Rectal smooth muscle tissue (tissue), 1 donor: ENCODE data around the gene NR4A1.

Experiments used
- H3K27ac ChIP-seq: one replicate; pipeline ENCODE4 v1.7.0; 2013; ENCODE audit warnings: low read depth, low read length, inconsistent platforms
- H3K27me3 ChIP-seq: one replicate; pipeline ENCODE4 v1.7.0; 2013; ENCODE audit warnings: low read length; ENCODE audit not compliant: control insufficient read depth, insufficient read depth
- H3K36me3 ChIP-seq: one replicate; pipeline ENCODE4 v1.7.0; 2013; ENCODE audit warnings: low read length; ENCODE audit not compliant: control insufficient read depth, insufficient read depth
- H3K4me1 ChIP-seq: one replicate; pipeline ENCODE4 v1.7.0; 2013; ENCODE audit warnings: low read length; ENCODE audit not compliant: control insufficient read depth, insufficient read depth
- H3K4me3 ChIP-seq: one replicate; pipeline ENCODE4 v1.7.0; 2013; ENCODE audit warnings: low read length
- H3K9ac ChIP-seq: one replicate; pipeline ENCODE4 v1.7.0; 2013; ENCODE audit warnings: low read length

The NR4A1 gene

DNA sequence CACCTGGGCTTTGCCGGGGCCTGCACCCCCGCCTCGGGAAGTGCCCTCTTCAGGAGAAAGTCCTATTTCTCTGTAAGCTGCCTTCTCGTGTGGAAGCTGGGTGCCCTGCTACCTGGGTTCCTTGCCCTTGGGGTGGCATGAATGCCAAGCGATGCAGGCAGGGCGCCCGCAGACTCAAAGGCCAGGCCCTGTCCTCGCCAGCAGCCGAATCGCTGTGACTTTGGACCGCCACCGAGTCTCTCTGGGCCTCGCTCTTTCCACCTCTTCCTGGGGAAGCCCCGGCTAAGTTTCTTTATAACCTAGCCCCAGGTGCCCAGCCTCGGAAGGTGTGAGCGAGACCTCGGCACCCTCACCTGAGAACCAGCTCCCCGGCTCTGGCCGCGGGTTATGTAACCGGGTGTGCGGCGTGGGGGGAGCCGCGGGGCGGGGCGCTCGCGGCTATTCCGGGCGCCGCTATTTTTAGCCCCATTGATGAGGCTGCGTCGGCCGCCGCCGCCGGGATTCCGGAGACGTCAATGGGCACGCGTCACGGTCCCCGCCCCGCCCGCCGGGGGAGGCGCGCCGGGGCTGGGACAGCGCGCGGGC is 14.6 kb upstream of the NR4A1 start:
- Histone ChIP-seq H3K9ac (no peak overlapping the region), H3K36me3 (no peaks in the 10 kb centered on the region), H3K27ac (peak overlapping the region; percentile 81), H3K4me3 (peak overlapping the region; percentile 61), H3K4me1 (peaks cover 20% of the 10 kb centered on the region), H3K27me3 (no peaks in the 10 kb centered on the region)

GRCh38 chr12:52037248-52037861 is 13.9 kb upstream of the NR4A1 start:
- H3K4me1 ChIP-seq, result peaks cover 15% of the 10 kb centered on the region
- no peaks in the 10 kb centered on the region for H3K36me3 ChIP-seq
- H3K27ac ChIP-seq, result peak overlapping the region; percentile 77
- H3K4me3 ChIP-seq, result peak overlapping the region; percentile 70
- no peaks in the 10 kb centered on the region for H3K27me3 ChIP-seq
- peak overlapping the region; percentile 53 for H3K9ac ChIP-seq

DNA sequence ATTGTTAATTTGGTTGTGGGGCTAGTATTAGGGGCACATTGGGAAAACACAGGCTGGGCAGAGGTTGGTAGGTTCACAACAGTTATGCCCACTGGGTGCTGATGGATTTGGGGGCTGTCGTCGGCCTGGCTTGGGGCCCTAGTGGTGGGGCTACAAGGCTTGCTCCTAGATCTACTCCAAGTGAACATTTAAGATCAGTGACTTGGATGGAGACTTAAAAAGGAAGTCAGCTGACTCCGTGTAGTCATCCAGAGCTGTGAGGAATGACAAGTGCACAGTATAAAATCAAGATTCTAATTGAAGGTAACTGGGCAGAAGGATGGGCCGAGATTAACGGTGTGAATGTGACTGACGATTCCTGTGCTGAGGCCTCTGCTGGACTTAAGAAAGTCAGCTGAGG is 12.8 kb upstream of the NR4A1 start:
- Histone ChIP-seq H3K4me1 (peaks cover 15% of the 10 kb centered on the region), H3K4me3 (peak overlapping the region; percentile 17), H3K36me3 (no peaks in the 10 kb centered on the region), H3K27me3 (no peaks in the 10 kb centered on the region), H3K27ac (peak overlapping the region; percentile 59), H3K9ac (no peak overlapping the region)

- Histone ChIP-seq H3K4me1 (peaks cover 32% of the 10 kb centered on the region), H3K9ac (no peak overlapping the region), H3K36me3 (no peaks in the 10 kb centered on the region), H3K27ac (no peak overlapping the region), H3K4me3 (no peak overlapping the region), H3K27me3 (no peaks in the 10 kb centered on the region)
These were observed 10.2 kb upstream of the NR4A1 start for GRCh38 chr12:52041035-52041434.

GRCh38 chr12:52041695-52042123 is 9.5 kb upstream of the NR4A1 start:
- Histone ChIP-seq H3K9ac (no peak overlapping the region), H3K27ac (no peak overlapping the region), H3K36me3 (no peaks in the 10 kb centered on the region), H3K4me3 (no peak overlapping the region), H3K27me3 (no peaks in the 10 kb centered on the region), H3K4me1 (peaks cover 30% of the 10 kb centered on the region)

DNA sequence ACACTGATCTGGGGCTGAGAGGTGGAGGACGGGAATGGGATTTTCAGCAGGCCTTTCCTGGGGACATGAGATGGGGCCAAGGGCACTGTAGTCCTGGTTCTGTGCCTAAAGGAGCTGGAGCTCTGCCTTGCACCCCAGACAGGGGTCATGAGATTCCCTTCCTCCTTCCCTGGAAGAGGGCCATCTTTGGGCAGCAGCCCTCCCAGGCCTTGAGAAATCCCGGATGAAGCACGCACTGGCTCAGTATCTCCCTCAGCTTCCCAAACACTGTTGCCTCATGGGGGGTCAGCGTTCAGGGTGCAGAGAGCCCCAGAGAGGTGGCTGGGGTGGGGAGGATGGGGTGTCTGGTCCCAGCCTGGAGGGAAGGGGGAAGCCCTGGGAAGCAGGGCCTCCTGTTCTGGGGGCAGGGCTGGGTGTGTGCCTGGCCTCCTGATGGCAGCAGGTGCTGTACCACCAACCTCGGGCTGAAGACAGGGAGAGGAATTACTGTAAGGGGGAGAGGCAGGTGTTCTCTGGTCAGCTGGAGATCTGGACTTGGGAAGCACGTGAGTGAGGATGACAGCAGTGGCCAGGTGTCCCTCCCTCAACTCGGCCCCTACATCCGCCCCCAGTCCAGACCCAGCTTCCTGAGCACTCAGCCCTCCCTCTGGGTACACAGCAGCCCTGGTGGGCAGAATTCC is 8.4 kb upstream of the NR4A1 start:
- H3K27me3 ChIP-seq, result no peaks in the 10 kb centered on the region
- no peak overlapping the region for H3K9ac ChIP-seq
- no peak overlapping the region for H3K4me3 ChIP-seq
- H3K4me1 ChIP-seq, result peaks cover 30% of the 10 kb centered on the region
- no peaks in the 10 kb centered on the region for H3K36me3 ChIP-seq
- H3K27ac ChIP-seq, result peak overlapping the region; percentile 72

DNA sequence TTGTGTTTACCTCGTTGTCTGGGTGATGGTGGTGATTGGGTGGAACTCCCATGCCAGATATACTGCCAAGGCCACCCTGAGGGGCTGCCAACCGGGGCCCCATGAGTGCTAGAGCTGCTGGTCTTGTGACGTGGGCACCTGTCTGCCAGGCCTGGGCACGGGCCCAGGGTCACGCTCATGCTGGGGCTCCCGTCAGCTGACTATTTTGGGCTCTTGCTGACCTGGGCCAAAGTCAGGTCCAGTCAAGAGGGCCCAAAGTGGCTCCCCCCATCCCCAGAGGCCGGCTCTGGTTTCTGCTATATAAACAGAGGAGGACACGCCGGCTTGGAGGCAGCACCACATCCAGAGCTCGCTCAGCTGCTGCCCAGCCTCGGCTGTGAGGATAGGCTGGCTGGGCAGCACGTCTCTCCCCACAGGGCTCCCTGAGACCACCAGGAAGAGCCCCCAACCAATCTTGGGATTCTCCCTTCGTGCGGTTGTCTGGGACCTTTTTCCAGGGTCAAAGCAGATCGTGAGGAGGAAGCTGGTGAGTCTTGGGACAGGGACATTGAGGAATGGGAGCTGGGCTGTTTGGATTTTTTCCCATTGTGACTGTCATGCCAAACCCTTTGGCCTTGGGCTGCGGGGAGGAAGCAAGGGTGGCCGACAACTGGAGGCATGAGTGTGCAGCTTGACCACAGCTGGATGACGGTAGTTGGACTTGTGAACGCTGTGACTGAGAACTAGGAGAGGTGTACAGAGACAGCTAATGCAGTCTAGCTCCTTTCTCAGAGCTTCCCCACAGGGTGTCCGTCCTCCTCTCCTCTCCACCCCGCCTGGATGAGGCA is 7.6 kb upstream of the NR4A1 start:
- peak overlapping the region; percentile 72 for H3K27ac ChIP-seq
- peak overlapping the region; percentile 24 for H3K9ac ChIP-seq
- H3K4me1 ChIP-seq, result peaks cover 26% of the 10 kb centered on the region
- H3K4me3 ChIP-seq, result no peak overlapping the region
- no peaks in the 10 kb centered on the region for H3K27me3 ChIP-seq
- H3K36me3 ChIP-seq, result no peaks in the 10 kb centered on the region

- peaks cover 25% of the 10 kb centered on the region for H3K4me1 ChIP-seq
- H3K36me3 ChIP-seq, result no peaks in the 10 kb centered on the region
- H3K4me3 ChIP-seq, result no peak overlapping the region
These were observed 6.8 kb upstream of the NR4A1 start for GRCh38 chr12:52044292-52044983.

DNA sequence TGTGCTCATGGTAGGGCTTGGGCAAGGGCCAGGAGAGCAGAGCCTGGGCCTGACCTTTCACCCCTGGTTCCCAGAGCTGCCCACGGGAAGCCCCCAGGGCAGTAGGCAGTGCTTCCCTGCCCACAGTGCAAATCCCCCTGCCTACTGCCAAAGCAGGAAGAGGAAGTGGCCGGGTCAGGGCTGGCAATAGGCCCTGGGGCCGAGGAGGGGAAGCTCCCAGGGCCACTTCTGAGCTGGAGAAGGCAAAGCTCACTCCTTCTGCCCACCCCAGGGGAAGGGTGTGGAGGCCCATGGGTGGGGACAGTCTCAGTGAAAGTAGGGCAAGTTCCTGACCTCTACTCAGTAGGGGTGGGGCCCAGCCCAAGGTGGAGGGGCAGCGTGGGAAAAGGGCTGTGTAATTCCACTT is 5.4 kb upstream of the NR4A1 start:
- peak overlapping the region; percentile 12 for H3K27ac ChIP-seq
- H3K27me3 ChIP-seq, result no peaks in the 10 kb centered on the region
- H3K4me3 ChIP-seq, result no peak overlapping the region
- no peak overlapping the region for H3K9ac ChIP-seq
- H3K36me3 ChIP-seq, result no peaks in the 10 kb centered on the region
- peaks cover 32% of the 10 kb centered on the region for H3K4me1 ChIP-seq

More at GRCh38 chr12:52044292-52044983, 6.8 kb upstream of the NR4A1 start:
- peak overlapping the region; percentile 72 for H3K27ac ChIP-seq
- no peaks in the 10 kb centered on the region for H3K27me3 ChIP-seq
- H3K9ac ChIP-seq, result no peak overlapping the region

GRCh38 chr12:52046859-52047258 is 4.4 kb upstream of the NR4A1 start:
- H3K4me3 ChIP-seq, result no peak overlapping the region
- H3K27ac ChIP-seq, result no peak overlapping the region
- H3K27me3 ChIP-seq, result no peaks in the 10 kb centered on the region
- no peaks in the 10 kb centered on the region for H3K36me3 ChIP-seq
- no peak overlapping the region for H3K9ac ChIP-seq
- H3K4me1 ChIP-seq, result peaks cover 37% of the 10 kb centered on the region

DNA sequence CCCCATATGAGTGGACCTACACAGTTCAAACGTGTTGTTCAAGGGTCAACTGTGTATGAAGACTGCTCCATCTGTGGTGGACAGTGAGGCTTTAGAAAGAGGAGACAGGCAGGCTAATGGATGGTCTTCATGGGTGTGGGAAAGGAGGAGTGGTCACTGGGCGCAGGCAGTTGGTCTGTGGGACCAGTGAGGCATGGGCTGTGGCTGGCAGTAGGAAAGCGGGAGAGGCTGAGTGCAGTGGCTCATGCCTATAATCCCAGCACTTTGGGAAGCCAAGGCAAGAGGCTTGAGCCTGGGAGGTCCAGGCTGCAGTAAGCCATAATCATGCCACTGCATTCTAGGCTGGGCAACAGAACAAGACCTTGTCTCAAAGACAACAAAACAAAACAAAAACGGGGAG is 2.0 kb upstream of the NR4A1 start:
- Histone ChIP-seq H3K27ac (no peak overlapping the region), H3K36me3 (no peaks in the 10 kb centered on the region), H3K4me3 (no peak overlapping the region), H3K9ac (no peak overlapping the region), H3K4me1 (peaks cover 31% of the 10 kb centered on the region), H3K27me3 (no peaks in the 10 kb centered on the region)

DNA sequence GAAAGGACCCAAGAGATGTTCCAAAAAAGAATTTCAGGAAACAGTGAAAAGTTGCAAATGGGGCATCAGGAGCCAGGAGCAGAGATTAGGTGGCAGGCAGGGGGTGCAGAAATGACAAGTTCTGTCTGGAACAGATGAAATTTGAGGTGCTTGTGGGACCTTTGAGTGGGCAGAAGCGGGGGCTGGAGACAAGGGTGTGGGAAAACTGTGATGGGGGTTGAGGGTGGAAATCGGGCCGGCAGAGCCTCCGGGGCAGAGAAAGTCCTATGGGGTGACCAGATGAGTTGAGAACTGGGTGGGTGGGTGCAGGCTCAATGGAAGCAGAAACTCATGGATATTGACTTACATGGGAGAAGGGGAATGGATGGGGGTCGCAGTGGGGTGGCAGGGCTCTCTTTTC is 1.6 kb upstream of the NR4A1 start:
- H3K27me3 ChIP-seq, result no peaks in the 10 kb centered on the region
- no peaks in the 10 kb centered on the region for H3K36me3 ChIP-seq
- no peak overlapping the region for H3K4me3 ChIP-seq
- no peak overlapping the region for H3K27ac ChIP-seq
- no peak overlapping the region for H3K9ac ChIP-seq
- peaks cover 28% of the 10 kb centered on the region for H3K4me1 ChIP-seq
